ENCODE results near the gene MMP21. TPM values are rescaled to one million over a fixed set of nuclear protein-coding genes. Genes with fewer than 3 reads are reported as not detected.

MMP21 gene
- total RNA-seq, 1 donor from 2014 or later = not detected

GRCh38 chr10:125734148-125734547 is 41.5 kb downstream of the MMP21 start:
- no peak for DNase-seq
- intact Hi-C loops (cut with micrococcal nuclease) = loop anchor here (10.0 kb wide), 1 partner anchor 101 kb away; no protein-coding TSS in a partner anchor
- Histone ChIP-seq H3K27me3 (ENCODE audit: low read depth) (no peaks in the 10 kb centered on the region), H3K9me3 (replicated peaks) (no peaks in the 10 kb centered on the region), H3K27ac (replicated peaks) (no peak overlapping the region), H3K4me3 (no peak overlapping the region), H3K36me3 (peaks cover 100% of the 10 kb centered on the region), H3K4me1 (peaks cover 24% of the 10 kb centered on the region)
- TF ChIP-seq, protein P1, sequence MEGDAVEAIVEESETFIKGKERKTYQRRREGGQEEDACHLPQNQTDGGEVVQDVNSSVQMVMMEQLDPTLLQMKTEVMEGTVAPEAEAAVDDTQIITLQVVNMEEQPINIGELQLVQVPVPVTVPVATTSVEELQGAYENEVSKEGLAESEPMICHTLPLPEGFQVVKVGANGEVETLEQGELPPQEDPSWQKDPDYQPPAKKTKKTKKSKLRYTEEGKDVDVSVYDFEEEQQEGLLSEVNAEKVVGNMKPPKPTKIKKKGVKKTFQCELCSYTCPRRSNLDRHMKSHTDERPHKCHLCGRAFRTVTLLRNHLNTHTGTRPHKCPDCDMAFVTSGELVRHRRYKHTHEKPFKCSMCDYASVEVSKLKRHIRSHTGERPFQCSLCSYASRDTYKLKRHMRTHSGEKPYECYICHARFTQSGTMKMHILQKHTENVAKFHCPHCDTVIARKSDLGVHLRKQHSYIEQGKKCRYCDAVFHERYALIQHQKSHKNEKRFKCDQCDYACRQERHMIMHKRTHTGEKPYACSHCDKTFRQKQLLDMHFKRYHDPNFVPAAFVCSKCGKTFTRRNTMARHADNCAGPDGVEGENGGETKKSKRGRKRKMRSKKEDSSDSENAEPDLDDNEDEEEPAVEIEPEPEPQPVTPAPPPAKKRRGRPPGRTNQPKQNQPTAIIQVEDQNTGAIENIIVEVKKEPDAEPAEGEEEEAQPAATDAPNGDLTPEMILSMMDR (IDR thresholded peaks at IDR 0.05; ENCODE audit: borderline replicate concordance) = no peak

DNA sequence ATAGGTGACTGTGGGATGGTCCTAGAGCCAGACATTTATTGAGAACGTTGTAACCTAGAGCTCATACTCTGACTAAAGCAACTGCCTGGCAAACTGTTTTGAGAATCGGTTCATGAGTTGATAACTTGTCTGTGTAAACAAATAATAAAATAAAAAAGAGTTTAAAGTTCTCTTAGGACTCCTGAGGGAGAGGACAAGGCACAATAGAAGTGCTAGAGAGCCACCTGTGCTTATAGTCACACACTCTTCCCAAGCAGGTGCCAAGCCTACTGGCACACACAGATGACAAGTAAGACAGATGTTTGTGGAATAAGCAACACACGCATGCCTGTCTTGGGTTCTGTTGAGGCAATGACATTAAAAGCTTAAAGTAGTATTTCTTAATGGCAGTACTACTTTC is 48.2 kb downstream of the MMP21 start:
- H3K36me3 ChIP-seq = peaks cover 99% of the 10 kb centered on the region
- intact Hi-C loops (cut with micrococcal nuclease) = no loop called here
- TF ChIP-seq, protein P1 (IDR thresholded peaks at IDR 0.05; ENCODE audit: borderline replicate concordance) = no peak

GRCh38 chr10:125726914-125727313 is 48.7 kb downstream of the MMP21 start:
- no peak overlapping the region for H3K4me3 ChIP-seq
- DNase-seq = no peak
- peaks cover 99% of the 10 kb centered on the region for H3K36me3 ChIP-seq
- TF ChIP-seq, protein P1 (IDR thresholded peaks at IDR 0.05; ENCODE audit: borderline replicate concordance) = no peak
- H3K27me3 ChIP-seq (ENCODE audit: low read depth) = no peaks in the 10 kb centered on the region
- intact Hi-C loops (cut with micrococcal nuclease) = no loop called here
- H3K4me1 ChIP-seq = peaks cover 16% of the 10 kb centered on the region
- H3K27ac ChIP-seq (replicated peaks) = no peak overlapping the region
- H3K9me3 ChIP-seq (replicated peaks) = no peaks in the 10 kb centered on the region

More for the DNA sequence above, 48.2 kb downstream of the MMP21 start:
- no peaks in the 10 kb centered on the region for H3K27me3 ChIP-seq (ENCODE audit: low read depth)
- no peak overlapping the region for H3K4me3 ChIP-seq
- H3K27ac ChIP-seq (replicated peaks) = no peak overlapping the region
- H3K9me3 ChIP-seq (replicated peaks) = no peaks in the 10 kb centered on the region
- no peak for DNase-seq
- peaks cover 21% of the 10 kb centered on the region for H3K4me1 ChIP-seq

GRCh38 chr10:125722811-125723210 is 52.8 kb downstream of the MMP21 start:
- TF ChIP-seq, protein P1 (IDR thresholded peaks at IDR 0.05; ENCODE audit: borderline replicate concordance) = no peak
- Histone ChIP-seq H3K36me3 (peaks cover 68% of the 10 kb centered on the region), H3K27ac (replicated peaks) (no peak overlapping the region)

DNA sequence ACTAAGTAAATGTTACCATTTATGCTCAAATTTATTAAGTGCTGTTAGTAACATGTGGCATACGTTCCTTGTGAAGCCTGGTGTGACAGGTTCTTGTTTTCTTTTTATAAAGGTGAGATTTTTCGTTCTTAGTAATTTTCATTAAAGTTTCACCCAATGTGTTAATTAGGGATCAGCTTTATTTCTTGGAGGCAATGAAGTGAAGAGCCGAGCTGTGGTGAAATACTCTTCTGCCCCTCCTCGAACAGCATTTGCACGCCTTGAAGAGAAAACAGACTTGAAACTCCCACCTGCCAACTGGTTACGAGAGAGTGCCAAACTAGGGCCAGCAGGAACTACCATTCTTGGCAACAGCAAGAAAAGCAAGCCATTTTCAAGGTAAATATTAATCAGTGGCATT is 54.6 kb downstream of the MMP21 start:
- Histone ChIP-seq H3K27me3 (ENCODE audit: low read depth) (no peaks in the 10 kb centered on the region), H3K4me3 (no peak overlapping the region), H3K27ac (replicated peaks) (no peak overlapping the region), H3K36me3 (peaks cover 50% of the 10 kb centered on the region), H3K9me3 (replicated peaks) (peaks cover 4% of the 10 kb centered on the region), H3K4me1 (peaks cover 27% of the 10 kb centered on the region)
- intact Hi-C loops (cut with micrococcal nuclease) = no loop called here
- TF ChIP-seq, protein P1 (IDR thresholded peaks at IDR 0.05; ENCODE audit: borderline replicate concordance) = no peak
- DNase-seq = no peak

More at GRCh38 chr10:125722811-125723210, 52.8 kb downstream of the MMP21 start:
- DNase-seq = no peak
- H3K27me3 ChIP-seq (ENCODE audit: low read depth) = no peaks in the 10 kb centered on the region
- no peak overlapping the region for H3K4me3 ChIP-seq
- intact Hi-C loops (cut with micrococcal nuclease) = no loop called here
- peaks cover 27% of the 10 kb centered on the region for H3K4me1 ChIP-seq
- no peaks in the 10 kb centered on the region for H3K9me3 ChIP-seq (replicated peaks)

Measured in left ventricle myocardium inferior (tissue), 1 donor.